DOHH2 (cell line): ENCODE data around the gene SPTBN2.

Experiments used
- CTCF ChIP-seq: fragments of 200-600 bp; sonication (generic); IDR thresholded peaks from one replicate; pipeline ENCODE4 v1.5.1; 2014; ENCODE audit warnings: antibody characterized with exemption, mild to moderate bottlenecking, low read depth, low read length; ENCODE audit not compliant: poor library complexity, severe bottlenecking
- EZH2phosphoT487 ChIP-seq: fragments of 200-600 bp; sonication (generic); IDR thresholded peaks from 2 replicates; pipeline ENCODE4 v1.6.1; 2017; ENCODE audit warnings: borderline replicate concordance, mild to moderate bottlenecking, antibody characterized with exemption, low read length, moderate library complexity, mixed read lengths

GRCh38 chr11:66688561-66689534, 40.2 kb downstream of the SPTBN2 start:
- no peak for TF ChIP-seq CTCF
- no peak for TF ChIP-seq EZH2phosphoT487
